ENCODE measurements around the gene EXOC3L4.
"Not testable (repeated sequence)": the region's sequence is repeated elsewhere in the genome, so short reads cannot be mapped to it uniquely, and the experiment has no call there.

The EXOC3L4 gene

DNA sequence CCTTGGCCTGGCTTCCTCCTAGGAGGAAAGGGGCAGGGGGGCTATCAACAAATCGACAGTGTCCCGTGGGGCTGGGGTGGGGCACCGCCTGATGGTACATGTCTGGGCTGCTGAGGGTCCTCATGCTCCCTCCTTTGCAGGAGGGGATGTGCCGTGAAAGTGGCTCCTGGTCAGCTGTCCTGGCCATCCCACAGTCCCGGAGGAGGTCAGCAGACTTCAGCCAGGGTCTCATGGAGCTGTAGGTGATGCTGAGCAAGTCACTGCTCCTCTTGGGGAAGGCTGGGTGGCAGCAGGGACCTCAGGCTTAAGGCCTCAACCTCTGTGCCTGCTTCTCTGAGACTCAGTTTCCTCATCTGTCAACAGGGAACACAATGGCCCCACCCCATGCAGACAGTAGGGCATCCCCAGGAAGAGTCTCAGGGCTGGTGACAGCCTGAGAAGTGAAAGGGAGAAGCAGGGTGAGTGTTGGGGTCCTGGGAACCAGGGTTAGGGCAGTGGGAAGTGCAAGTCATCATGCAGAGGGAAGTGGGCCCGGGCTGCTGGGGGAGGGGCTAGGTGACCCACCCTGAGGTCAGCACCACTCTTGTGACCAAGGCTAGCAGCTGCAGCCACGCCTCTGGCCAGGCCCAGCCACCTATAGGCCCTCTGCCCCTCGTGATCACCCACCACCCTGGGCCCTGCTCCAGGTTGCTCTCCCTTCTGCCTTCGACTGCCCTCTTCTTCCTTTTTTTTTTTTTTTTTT is 24.3 kb downstream of the EXOC3L4 start:
- H3K79me2 ChIP-seq (ENCODE audit: control insufficient read depth, low read length), result 0 out of 2 replicates have a peak, but pooled peaks cover under 1% of the 10 kb centered on the region
- 0 out of 2 replicates have a peak overlapping the region, but pooled peaks have one; percentile 38 for H3K4me2 ChIP-seq (ENCODE audit: low read length)
- no peak for TF ChIP-seq CTCF (IDR thresholded peaks at IDR 0.05; ENCODE audit: low read depth, low read length, poor library complexity, severe bottlenecking)
- no peak for TF ChIP-seq EZH2phosphoT487 (IDR thresholded peaks at IDR 0.05; ENCODE audit: borderline replicate concordance, low read length)
- H4K20me1 ChIP-seq (ENCODE audit: control insufficient read depth, insufficient read depth, low read depth, low read length), result 0 out of 2 replicates have a peak, but pooled peaks cover under 1% of the 10 kb centered on the region
- no peak overlapping the region for H3K4me3 ChIP-seq (ENCODE audit: low read length)
- H3K27me3 ChIP-seq (ENCODE audit: control insufficient read depth, low read length), result peaks cover 1% of the 10 kb centered on the region
- H3F3A ChIP-seq (ENCODE audit: control insufficient read depth, insufficient read depth), result peaks cover 30% of the 10 kb centered on the region
- H3K27ac ChIP-seq (ENCODE audit: low read depth, low read length), result no peak overlapping the region
- no peaks in the 10 kb centered on the region for H3K36me3 ChIP-seq (ENCODE audit: control insufficient read depth, low read length)
- no peaks in the 10 kb centered on the region for H3K9me2 ChIP-seq (replicated peaks; ENCODE audit: control insufficient read depth, low read length)
- peaks cover 79% of the 10 kb centered on the region for H3K4me1 ChIP-seq (ENCODE audit: control insufficient read depth, low read length)
- H3K9me3 ChIP-seq (ENCODE audit: control insufficient read depth, insufficient read depth, low read length), result no peaks in the 10 kb centered on the region

GRCh38 chr14:103119527-103119926 is 25.0 kb downstream of the EXOC3L4 start:
- H3K27me3 ChIP-seq (ENCODE audit: control insufficient read depth, low read length); H3K4me2 ChIP-seq (ENCODE audit: low read length); H3K36me3 ChIP-seq (ENCODE audit: control insufficient read depth, low read length); H3K79me2 ChIP-seq (ENCODE audit: control insufficient read depth, low read length); H3K4me3 ChIP-seq (ENCODE audit: low read length); H4K20me1 ChIP-seq (ENCODE audit: control insufficient read depth, insufficient read depth, low read depth, low read length); H3K9me2 ChIP-seq (replicated peaks; ENCODE audit: control insufficient read depth, low read length); H3K27ac ChIP-seq (ENCODE audit: low read depth, low read length); H3K9me3 ChIP-seq (ENCODE audit: control insufficient read depth, insufficient read depth, low read length): not testable (repeated sequence)
- H3F3A ChIP-seq (ENCODE audit: control insufficient read depth, insufficient read depth), result peaks cover 27% of the 10 kb centered on the region
- peaks cover 79% of the 10 kb centered on the region for H3K4me1 ChIP-seq (ENCODE audit: control insufficient read depth, low read length)

DNA sequence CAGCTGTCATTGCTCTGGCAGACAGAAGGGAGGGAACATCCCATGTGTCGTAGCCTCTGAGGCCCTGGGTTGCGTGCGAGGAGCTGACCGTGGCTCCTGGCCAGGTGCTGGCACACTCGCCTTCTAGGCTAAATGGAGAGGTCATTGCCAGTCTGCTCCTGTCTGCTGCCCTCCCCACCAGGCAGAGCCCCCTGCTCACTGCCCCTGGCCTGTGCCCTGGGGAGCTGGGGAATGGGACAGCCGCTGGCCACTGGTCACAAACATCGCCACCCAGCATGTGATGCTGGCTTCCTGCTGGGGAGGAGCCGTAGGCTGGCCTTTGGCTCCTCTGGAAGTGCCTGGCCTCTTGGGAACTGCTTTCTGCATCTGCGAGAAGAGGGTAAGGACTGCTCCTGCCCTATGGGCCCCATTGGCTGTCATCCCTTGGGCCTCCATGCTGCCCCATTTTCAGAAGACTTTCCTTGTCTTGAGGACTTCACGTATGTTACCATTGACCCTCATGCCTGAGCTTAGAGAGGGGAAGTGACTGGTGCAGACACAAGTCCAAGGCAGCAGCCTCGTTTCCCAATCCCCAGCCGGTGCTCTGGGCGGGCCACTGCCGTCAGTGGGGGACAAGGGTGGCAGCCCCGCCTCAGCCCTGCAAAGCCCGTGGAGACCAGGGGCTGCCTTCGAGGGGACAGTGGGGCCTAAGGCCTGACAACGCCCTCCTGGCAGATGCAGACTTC is 26.8 kb downstream of the EXOC3L4 start:
- Histone ChIP-seq H3K27ac (ENCODE audit: low read depth, low read length) (peak overlapping the region; percentile 67), H3K36me3 (ENCODE audit: control insufficient read depth, low read length) (no peaks in the 10 kb centered on the region), H3K4me2 (ENCODE audit: low read length) (peak overlapping the region; percentile 98)

More for the DNA sequence above, 26.8 kb downstream of the EXOC3L4 start:
- H3K4me3 ChIP-seq (ENCODE audit: low read length), result no peak overlapping the region
- H3K79me2 ChIP-seq (ENCODE audit: control insufficient read depth, low read length), result peaks cover 5% of the 10 kb centered on the region; the same call in 1 of the 2 replicates
- 0 out of 2 replicates have a peak, but pooled peaks cover 4% of the 10 kb centered on the region for H4K20me1 ChIP-seq (ENCODE audit: control insufficient read depth, insufficient read depth, low read depth, low read length)
- peaks cover 72% of the 10 kb centered on the region for H3K4me1 ChIP-seq (ENCODE audit: control insufficient read depth, low read length)
- no peaks in the 10 kb centered on the region for H3K9me3 ChIP-seq (ENCODE audit: control insufficient read depth, insufficient read depth, low read length)
- TF ChIP-seq EZH2phosphoT487 (IDR thresholded peaks at IDR 0.05; ENCODE audit: borderline replicate concordance, low read length) (no peak), CTCF (IDR thresholded peaks at IDR 0.05; ENCODE audit: low read depth, low read length, poor library complexity, severe bottlenecking) (no peak)
- H3K9me2 ChIP-seq (replicated peaks; ENCODE audit: control insufficient read depth, low read length), result no peaks in the 10 kb centered on the region
- peaks cover 7% of the 10 kb centered on the region for H3K27me3 ChIP-seq (ENCODE audit: control insufficient read depth, low read length)
- H3F3A ChIP-seq (ENCODE audit: control insufficient read depth, insufficient read depth), result peaks cover 27% of the 10 kb centered on the region
